Keratinocyte (primary cell): ENCODE results near the gene EML2.

Experiments used
- EZH2 ChIP-seq: IDR thresholded peaks from one replicate; pipeline ENCODE4 v1.6.1; 2012; ENCODE audit warnings: inconsistent platforms, mild to moderate bottlenecking, low read length, moderate library complexity
- TF ChIP-seq, protein P1 (sequence below), 3 experiments: IDR thresholded peaks in 1 of 3; conservative IDR thresholded peaks in 1 of 3; optimal IDR thresholded peaks in 1 of 3; 2 replicates in 2 of 3; 3 replicates in 1 of 3; pipeline versions ENCODE3 to v1.5.1; 2011; ENCODE audit warnings: low read length in 3 of 3, mild to moderate bottlenecking in 3 of 3, moderate library complexity in 2 of 3, control low read depth in 1 of 3, inconsistent platforms in 1 of 3; ENCODE audit not compliant: insufficient read depth in 2 of 3; ENCODE audit errors: extremely low read depth in 1 of 3

DNA sequence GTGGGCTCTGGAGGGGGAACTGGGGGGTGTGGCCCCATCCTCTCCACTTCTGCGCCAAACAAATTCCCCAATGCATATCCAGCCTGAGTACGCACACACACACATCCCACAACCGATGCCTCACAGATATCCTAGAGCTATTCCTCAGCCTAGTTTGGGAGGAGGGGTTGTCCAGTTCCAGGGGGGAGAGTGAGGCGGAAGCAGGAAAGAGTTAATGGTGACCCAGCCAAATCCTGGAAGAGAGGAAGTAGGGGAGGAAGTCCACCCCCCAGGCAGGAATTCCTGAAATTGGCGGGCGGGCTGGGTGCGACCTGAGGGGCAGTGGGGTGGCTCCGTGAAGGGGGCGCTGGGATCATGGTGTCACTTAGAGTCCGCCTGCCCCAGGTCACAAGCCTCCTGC lies 38.1 kb downstream of the EML2 start:
- TF ChIP-seq, protein P1, sequence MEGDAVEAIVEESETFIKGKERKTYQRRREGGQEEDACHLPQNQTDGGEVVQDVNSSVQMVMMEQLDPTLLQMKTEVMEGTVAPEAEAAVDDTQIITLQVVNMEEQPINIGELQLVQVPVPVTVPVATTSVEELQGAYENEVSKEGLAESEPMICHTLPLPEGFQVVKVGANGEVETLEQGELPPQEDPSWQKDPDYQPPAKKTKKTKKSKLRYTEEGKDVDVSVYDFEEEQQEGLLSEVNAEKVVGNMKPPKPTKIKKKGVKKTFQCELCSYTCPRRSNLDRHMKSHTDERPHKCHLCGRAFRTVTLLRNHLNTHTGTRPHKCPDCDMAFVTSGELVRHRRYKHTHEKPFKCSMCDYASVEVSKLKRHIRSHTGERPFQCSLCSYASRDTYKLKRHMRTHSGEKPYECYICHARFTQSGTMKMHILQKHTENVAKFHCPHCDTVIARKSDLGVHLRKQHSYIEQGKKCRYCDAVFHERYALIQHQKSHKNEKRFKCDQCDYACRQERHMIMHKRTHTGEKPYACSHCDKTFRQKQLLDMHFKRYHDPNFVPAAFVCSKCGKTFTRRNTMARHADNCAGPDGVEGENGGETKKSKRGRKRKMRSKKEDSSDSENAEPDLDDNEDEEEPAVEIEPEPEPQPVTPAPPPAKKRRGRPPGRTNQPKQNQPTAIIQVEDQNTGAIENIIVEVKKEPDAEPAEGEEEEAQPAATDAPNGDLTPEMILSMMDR (optimal IDR thresholded peaks at IDR 0.05 in 1 of 3, IDR thresholded peaks at IDR 0.05 in 1 of 3, conservative IDR thresholded peaks at IDR 0.05 in 1 of 3; ENCODE audit: extremely low read depth in 1 of 3, insufficient read depth in 2 of 3, low read length in 3 of 3), result no peak
- TF ChIP-seq EZH2, result no peak
